Measurements from ENCODE around the gene MDFI. TPM values are rescaled to one million over a fixed set of nuclear protein-coding genes. Genes with fewer than 3 reads are reported as not detected.

The MDFI gene
- total and polyA plus RNA-seq, 2 experiments from 2014 or later: 2.8 to 51.4 TPM

DNA sequence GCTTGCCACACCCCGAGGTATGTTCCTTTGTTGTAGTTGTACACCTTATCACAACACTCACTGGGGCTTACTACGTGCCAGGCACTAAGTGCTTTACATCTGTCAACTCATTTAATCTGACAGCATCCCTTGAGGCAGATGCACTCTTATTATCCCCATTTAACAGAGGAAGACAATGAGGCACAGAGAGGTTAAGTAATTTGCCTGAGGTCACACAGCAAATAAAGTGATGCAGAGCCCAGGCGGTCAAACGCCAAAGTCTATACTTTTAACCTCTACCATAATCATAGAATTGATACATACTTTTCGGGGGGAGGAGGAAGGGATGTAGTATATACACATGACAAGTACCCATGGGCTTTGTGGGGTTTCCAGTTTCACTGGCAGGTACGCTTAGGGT, 37.7 kb downstream of the MDFI start (continued):
- TF ChIP-seq, protein P1, sequence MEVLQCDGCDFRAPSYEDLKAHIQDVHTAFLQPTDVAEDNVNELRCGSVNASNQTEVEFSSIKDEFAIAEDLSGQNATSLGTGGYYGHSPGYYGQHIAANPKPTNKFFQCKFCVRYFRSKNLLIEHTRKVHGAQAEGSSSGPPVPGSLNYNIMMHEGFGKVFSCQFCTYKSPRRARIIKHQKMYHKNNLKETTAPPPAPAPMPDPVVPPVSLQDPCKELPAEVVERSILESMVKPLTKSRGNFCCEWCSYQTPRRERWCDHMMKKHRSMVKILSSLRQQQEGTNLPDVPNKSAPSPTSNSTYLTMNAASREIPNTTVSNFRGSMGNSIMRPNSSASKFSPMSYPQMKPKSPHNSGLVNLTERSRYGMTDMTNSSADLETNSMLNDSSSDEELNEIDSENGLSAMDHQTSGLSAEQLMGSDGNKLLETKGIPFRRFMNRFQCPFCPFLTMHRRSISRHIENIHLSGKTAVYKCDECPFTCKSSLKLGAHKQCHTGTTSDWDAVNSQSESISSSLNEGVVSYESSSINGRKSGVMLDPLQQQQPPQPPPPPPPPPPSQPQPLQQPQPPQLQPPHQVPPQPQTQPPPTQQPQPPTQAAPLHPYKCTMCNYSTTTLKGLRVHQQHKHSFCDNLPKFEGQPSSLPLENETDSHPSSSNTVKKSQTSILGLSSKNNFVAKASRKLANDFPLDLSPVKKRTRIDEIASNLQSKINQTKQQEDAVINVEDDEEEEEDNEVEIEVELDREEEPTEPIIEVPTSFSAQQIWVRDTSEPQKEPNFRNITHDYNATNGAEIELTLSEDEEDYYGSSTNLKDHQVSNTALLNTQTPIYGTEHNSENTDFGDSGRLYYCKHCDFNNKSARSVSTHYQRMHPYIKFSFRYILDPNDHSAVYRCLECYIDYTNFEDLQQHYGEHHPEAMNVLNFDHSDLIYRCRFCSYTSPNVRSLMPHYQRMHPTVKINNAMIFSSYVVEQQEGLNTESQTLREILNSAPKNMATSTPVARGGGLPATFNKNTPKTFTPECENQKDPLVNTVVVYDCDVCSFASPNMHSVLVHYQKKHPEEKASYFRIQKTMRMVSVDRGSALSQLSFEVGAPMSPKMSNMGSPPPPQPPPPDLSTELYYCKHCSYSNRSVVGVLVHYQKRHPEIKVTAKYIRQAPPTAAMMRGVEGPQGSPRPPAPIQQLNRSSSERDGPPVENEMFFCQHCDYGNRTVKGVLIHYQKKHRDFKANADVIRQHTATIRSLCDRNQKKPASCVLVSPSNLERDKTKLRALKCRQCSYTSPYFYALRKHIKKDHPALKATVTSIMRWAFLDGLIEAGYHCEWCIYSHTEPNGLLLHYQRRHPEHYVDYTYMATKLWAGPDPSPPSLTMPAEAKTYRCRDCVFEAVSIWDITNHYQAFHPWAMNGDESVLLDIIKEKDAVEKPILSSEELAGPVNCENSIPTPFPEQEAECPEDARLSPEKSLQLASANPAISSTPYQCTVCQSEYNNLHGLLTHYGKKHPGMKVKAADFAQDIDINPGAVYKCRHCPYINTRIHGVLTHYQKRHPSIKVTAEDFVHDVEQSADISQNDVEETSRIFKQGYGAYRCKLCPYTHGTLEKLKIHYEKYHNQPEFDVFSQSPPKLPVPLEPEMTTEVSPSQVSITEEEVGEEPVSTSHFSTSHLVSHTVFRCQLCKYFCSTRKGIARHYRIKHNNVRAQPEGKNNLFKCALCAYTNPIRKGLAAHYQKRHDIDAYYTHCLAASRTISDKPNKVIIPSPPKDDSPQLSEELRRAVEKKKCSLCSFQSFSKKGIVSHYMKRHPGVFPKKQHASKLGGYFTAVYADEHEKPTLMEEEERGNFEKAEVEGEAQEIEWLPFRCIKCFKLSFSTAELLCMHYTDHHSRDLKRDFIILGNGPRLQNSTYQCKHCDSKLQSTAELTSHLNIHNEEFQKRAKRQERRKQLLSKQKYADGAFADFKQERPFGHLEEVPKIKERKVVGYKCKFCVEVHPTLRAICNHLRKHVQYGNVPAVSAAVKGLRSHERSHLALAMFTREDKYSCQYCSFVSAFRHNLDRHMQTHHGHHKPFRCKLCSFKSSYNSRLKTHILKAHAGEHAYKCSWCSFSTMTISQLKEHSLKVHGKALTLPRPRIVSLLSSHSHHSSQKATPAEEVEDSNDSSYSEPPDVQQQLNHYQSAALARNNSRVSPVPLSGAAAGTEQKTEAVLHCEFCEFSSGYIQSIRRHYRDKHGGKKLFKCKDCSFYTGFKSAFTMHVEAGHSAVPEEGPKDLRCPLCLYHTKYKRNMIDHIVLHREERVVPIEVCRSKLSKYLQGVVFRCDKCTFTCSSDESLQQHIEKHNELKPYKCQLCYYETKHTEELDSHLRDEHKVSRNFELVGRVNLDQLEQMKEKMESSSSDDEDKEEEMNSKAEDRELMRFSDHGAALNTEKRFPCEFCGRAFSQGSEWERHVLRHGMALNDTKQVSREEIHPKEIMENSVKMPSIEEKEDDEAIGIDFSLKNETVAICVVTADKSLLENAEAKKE (CRISPR knock-in tag; IDR thresholded peaks at IDR 0.05): no peak

DNA sequence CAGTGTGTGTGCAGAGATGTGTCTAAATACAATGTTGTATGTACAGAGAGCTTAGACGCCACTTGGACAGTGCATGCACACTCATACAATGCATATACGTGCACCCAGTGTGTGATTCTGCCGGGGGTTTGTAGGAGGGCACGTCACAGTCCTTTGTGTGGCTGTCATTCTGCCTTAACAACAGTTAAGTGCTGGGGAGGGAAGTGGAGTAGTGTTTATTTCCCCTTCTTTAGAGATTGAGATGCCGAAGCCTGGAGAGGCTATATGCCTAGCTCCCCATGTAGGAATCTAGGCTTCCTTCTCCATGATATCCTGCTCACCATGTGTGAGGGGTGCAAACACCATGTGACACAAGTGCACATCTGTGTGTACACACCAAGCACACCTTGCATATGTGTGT, 38.2 kb downstream of the MDFI start:
- DNase-seq (ENCODE audit: low spot score): no peak
- H4K20me1 ChIP-seq (replicated peaks; ENCODE audit: insufficient read depth): no peaks in the 10 kb centered on the region
- no peak for ATAC-seq
- no peak overlapping the region for H3K4me3 ChIP-seq
- Mint-ChIP-seq H3K27me3 (ENCODE audit: insufficient read depth, low read depth, poor library complexity) (peaks cover 24% of the 10 kb centered on the region), H3K4me3 (no peak overlapping the region; the same call in 2 of the 3 replicates), H3K27ac (no peak overlapping the region), H3K4me1 (peaks cover 38% of the 10 kb centered on the region), H3K9me3 (no peaks in the 10 kb centered on the region), H3K36me3 (ENCODE audit: low read depth) (no peaks in the 10 kb centered on the region)
- no peak overlapping the region for H2AFZ ChIP-seq
- H3K27ac ChIP-seq (ENCODE audit: low read depth): no peak overlapping the region
- peaks cover 20% of the 10 kb centered on the region for H3K4me1 ChIP-seq (ENCODE audit: insufficient read depth)
- no peaks in the 10 kb centered on the region for H3K27me3 ChIP-seq (ENCODE audit: insufficient read depth)
- H3K4me2 ChIP-seq: no peak overlapping the region
- no peaks in the 10 kb centered on the region for H3K9me2 ChIP-seq (ENCODE audit: insufficient read depth)
- no peaks in the 10 kb centered on the region for H3K36me3 ChIP-seq (ENCODE audit: insufficient read depth)
- H3F3A ChIP-seq (replicated peaks; ENCODE audit: low read depth): no peaks in the 10 kb centered on the region
- no peaks in the 10 kb centered on the region for H3K79me2 ChIP-seq (replicated peaks; ENCODE audit: insufficient read depth)
- TF ChIP-seq, protein P2, sequence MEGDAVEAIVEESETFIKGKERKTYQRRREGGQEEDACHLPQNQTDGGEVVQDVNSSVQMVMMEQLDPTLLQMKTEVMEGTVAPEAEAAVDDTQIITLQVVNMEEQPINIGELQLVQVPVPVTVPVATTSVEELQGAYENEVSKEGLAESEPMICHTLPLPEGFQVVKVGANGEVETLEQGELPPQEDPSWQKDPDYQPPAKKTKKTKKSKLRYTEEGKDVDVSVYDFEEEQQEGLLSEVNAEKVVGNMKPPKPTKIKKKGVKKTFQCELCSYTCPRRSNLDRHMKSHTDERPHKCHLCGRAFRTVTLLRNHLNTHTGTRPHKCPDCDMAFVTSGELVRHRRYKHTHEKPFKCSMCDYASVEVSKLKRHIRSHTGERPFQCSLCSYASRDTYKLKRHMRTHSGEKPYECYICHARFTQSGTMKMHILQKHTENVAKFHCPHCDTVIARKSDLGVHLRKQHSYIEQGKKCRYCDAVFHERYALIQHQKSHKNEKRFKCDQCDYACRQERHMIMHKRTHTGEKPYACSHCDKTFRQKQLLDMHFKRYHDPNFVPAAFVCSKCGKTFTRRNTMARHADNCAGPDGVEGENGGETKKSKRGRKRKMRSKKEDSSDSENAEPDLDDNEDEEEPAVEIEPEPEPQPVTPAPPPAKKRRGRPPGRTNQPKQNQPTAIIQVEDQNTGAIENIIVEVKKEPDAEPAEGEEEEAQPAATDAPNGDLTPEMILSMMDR (conservative IDR thresholded peaks at IDR 0.05; ENCODE audit: low read depth in 2 of 2): no peak
- no peak for TF ChIP-seq EZH2 (IDR thresholded peaks at IDR 0.05; ENCODE audit: low read depth, unreplicated experiment)
- no peak for TF ChIP-seq JUNB (IDR thresholded peaks at IDR 0.05; ENCODE audit: unreplicated experiment)
- no peak for TF ChIP-seq ZNF331 (CRISPR knock-in tag; IDR thresholded peaks at IDR 0.05; ENCODE audit: low read depth)
- TF ChIP-seq, protein P3, sequence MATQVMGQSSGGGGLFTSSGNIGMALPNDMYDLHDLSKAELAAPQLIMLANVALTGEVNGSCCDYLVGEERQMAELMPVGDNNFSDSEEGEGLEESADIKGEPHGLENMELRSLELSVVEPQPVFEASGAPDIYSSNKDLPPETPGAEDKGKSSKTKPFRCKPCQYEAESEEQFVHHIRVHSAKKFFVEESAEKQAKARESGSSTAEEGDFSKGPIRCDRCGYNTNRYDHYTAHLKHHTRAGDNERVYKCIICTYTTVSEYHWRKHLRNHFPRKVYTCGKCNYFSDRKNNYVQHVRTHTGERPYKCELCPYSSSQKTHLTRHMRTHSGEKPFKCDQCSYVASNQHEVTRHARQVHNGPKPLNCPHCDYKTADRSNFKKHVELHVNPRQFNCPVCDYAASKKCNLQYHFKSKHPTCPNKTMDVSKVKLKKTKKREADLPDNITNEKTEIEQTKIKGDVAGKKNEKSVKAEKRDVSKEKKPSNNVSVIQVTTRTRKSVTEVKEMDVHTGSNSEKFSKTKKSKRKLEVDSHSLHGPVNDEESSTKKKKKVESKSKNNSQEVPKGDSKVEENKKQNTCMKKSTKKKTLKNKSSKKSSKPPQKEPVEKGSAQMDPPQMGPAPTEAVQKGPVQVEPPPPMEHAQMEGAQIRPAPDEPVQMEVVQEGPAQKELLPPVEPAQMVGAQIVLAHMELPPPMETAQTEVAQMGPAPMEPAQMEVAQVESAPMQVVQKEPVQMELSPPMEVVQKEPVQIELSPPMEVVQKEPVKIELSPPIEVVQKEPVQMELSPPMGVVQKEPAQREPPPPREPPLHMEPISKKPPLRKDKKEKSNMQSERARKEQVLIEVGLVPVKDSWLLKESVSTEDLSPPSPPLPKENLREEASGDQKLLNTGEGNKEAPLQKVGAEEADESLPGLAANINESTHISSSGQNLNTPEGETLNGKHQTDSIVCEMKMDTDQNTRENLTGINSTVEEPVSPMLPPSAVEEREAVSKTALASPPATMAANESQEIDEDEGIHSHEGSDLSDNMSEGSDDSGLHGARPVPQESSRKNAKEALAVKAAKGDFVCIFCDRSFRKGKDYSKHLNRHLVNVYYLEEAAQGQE (IDR thresholded peaks at IDR 0.05; ENCODE audit: unreplicated experiment): no peak
- TF ChIP-seq POLR2AphosphoS5 (IDR thresholded peaks at IDR 0.05; ENCODE audit: low read depth): no peak
- no peak for TF ChIP-seq CREB1 (CRISPR knock-in tag; IDR thresholded peaks at IDR 0.05; ENCODE audit: low read depth)
